PC-3 (cell line): Measurements from ENCODE around the gene LRRC49.

Experiments used
- EZH2 ChIP-seq: fragments of 300-600 bp; sonication (generic); IDR thresholded peaks from one replicate; pipeline ENCODE4 v1.6.1; 2017; ENCODE audit warnings: antibody characterized with exemption, mild to moderate bottlenecking, low read length; ENCODE audit not compliant: unreplicated experiment
- EZH2phosphoT487 ChIP-seq: fragments of 300-600 bp; sonication (generic); IDR thresholded peaks from 2 replicates; pipeline ENCODE4 v1.6.1; 2018; ENCODE audit warnings: mild to moderate bottlenecking, antibody characterized with exemption, low read length, borderline replicate concordance
- TF ChIP-seq, protein P1 (sequence below): fragments of 300-600 bp; sonication (generic); conservative IDR thresholded peaks from 2 replicates; pipeline ENCODE4 v1.5.1; 2017; ENCODE audit warnings: antibody characterized with exemption, low read depth, mild to moderate bottlenecking, low read length

DNA sequence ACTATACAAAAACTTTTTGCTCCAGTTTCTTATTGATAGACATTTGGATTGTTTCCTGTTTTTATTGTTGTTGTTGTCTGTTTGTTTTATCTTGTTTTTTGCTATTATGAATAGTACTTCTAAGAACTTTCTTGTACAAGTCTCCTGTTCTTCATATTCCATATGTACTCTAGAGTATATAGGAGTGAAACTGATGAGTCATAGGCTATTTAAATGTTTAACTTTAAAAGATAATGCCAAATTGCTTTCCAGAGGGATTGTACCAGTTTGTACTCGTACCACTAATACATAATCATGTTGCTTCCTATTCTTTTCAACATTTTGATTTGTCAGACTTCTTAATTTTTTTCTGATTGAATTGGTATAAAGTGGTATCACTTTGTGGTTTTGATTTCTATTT lies 19.6 kb downstream of the LRRC49 start:
- TF ChIP-seq, protein P1, sequence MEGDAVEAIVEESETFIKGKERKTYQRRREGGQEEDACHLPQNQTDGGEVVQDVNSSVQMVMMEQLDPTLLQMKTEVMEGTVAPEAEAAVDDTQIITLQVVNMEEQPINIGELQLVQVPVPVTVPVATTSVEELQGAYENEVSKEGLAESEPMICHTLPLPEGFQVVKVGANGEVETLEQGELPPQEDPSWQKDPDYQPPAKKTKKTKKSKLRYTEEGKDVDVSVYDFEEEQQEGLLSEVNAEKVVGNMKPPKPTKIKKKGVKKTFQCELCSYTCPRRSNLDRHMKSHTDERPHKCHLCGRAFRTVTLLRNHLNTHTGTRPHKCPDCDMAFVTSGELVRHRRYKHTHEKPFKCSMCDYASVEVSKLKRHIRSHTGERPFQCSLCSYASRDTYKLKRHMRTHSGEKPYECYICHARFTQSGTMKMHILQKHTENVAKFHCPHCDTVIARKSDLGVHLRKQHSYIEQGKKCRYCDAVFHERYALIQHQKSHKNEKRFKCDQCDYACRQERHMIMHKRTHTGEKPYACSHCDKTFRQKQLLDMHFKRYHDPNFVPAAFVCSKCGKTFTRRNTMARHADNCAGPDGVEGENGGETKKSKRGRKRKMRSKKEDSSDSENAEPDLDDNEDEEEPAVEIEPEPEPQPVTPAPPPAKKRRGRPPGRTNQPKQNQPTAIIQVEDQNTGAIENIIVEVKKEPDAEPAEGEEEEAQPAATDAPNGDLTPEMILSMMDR: no peak
- TF ChIP-seq EZH2: no peak
- no peak for TF ChIP-seq EZH2phosphoT487
